GM19372 (cell line): ENCODE results near the gene FAM111A.

Source experiments
- ATAC-seq: cut with Tn5 transposase; IDR thresholded peaks from one replicate; pipeline ENCODE4 v1.9.1; 2021; ENCODE audit warnings: mild to moderate bottlenecking, low read depth, moderate library complexity; ENCODE audit not compliant: unreplicated experiment

FAM111A gene

DNA sequence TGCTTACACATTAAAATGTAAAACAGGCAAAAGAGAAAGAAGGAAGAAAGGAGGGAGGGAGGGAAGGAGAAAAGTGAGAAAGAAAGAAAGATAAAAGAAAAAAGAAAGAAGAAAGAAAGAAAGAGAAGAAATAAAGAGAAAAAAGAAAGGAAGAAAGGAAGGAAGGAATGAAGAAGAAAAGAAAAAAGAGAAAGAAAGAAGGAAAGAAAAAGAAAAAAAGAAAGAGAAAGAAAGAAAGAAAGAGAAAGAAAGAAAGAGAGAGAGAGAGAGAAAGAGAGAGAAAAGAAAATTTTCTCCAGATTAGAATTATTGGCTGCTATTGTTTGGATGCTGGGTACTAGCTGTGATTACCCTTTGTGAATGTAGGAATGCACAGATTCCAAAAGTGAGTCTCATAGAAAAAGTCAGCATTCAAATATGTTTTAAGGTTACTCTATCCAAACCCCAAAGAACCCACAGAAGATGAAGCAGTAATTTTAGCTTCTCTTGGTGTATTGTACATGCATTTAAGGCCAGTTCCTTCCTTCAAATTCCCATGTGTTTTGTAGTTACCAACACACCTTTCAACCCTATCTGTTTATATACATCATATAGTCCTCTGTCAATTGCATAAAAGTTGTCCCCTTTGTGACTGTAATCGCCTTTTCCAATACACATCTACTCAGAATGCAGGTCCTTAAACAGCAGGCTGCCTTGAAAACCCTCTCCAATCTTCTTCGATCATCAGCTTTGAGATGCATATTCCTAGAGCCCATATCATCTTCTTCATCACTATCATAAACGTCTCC lies 789 bp upstream of the FAM111A start:
- ATAC-seq: peak; percentile 2

DNA sequence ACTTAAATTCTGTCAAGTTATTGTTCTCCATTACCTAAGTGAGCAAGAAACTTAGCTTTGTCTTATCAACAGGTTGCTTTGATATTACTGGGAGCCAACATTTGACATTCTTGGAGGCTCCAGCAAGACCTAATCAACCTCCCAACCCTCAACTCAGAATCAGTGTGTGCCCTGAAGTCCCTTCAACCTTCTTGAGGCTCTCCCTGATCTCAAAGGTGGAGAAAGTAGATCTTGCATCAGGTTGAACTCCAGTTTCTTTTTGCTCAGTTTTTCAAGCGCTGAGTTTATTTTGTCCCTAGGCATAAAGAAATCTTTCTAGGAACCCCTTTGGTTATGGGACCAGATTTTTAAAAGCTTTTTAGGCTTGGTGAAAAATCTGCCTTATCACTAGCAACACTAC lies 1.4 kb downstream of the FAM111A start:
- ATAC-seq: no peak

- peak; percentile 55 for ATAC-seq
These were observed 2.1 kb downstream of the FAM111A start for GRCh38 chr11:59144579-59145345.

- no peak for ATAC-seq
These were observed 2.9 kb downstream of the FAM111A start for GRCh38 chr11:59145534-59145933.

DNA sequence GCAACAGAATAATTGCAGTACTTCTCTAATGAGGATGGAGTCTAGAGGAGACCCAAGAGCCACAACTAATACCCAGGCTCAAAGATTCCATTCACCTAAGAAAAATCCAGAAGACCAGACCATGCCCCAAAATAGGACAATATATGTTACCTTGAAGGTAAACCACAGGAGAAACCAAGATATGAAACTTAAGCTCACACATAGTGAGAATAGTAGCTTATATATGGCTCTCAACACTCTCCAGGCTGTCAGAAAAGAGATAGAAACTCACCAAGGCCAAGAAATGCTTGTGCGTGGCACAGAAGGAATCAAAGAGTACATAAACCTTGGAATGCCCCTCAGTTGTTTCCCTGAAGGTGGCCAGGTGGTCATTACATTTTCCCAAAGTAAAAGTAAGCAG lies 9.1 kb downstream of the FAM111A start:
- ATAC-seq: peak; percentile 49

- ATAC-seq: peak; percentile 75
These were observed 9.8 kb downstream of the FAM111A start for GRCh38 chr11:59152312-59152951.

DNA sequence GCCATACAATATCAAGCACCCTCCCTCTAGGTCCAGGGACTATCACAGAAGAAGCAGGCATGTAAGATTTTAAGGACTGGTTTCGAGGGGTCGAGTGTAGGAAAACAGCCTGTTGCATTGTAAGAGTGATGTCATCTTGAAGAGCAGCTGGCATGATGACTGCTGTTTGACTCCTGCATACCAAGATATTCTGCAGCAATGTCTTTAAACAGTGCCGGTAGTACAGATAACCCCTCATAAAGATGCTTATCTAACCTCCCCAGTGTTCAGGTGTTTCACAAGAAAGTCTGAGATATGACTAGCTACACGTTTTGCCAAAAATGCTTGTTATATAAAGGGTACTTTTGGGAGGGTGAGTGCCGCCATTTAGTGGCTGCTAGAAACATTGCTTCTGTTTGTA lies 12.0 kb downstream of the FAM111A start:
- no peak for ATAC-seq

DNA sequence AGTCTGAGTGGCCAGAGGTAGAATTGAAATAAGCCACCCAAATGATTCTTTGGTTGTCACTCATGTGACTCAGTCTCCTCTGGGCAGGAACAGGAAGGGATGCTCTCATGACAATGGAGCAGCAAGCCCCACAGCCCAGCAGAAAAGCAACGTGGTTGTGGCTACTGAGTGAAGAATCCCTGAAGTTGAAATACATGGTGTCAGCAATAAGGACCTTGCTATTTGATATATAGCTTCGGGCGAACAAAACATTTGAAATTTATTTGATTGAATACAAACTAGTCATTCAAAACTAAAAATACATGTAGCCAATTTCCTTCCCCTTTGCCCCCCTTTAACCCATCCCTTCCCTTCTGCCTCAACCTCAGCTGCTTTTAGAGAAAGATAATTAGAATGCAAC lies 14.8 kb downstream of the FAM111A start:
- no peak for ATAC-seq

- peak; percentile 93 for ATAC-seq
These were observed 15.8 kb downstream of the FAM111A start for GRCh38 chr11:59158206-59159068.

DNA sequence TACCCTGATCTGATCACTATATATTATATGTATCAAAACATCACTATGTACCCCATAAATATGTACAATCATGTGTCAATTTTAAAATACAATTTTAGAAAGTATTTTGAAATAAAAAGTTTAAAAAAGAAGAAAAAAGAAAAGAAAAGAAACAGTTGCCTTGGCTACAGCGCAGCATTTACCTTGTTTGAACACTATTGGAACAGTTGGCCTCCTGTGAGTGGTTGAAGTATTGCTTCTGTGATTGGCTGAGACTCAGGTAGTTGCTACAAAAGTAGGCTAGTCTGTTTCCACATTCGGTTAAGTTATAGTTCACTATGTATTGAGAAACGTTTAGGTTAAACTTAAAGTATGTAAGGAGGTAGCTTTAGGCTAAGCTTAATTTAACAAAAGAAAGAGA lies 21.4 kb downstream of the FAM111A start:
- ATAC-seq: no peak

- peak; percentile 68 for ATAC-seq
These were observed 29.1 kb downstream of the FAM111A start, which contains the start of gene DTX4 for GRCh38 chr11:59171508-59172322. Gene DTX4, plus strand, starts transcription at chr11:59172132. Its CDS starts 464 bp downstream, at chr11:59172596.

DNA sequence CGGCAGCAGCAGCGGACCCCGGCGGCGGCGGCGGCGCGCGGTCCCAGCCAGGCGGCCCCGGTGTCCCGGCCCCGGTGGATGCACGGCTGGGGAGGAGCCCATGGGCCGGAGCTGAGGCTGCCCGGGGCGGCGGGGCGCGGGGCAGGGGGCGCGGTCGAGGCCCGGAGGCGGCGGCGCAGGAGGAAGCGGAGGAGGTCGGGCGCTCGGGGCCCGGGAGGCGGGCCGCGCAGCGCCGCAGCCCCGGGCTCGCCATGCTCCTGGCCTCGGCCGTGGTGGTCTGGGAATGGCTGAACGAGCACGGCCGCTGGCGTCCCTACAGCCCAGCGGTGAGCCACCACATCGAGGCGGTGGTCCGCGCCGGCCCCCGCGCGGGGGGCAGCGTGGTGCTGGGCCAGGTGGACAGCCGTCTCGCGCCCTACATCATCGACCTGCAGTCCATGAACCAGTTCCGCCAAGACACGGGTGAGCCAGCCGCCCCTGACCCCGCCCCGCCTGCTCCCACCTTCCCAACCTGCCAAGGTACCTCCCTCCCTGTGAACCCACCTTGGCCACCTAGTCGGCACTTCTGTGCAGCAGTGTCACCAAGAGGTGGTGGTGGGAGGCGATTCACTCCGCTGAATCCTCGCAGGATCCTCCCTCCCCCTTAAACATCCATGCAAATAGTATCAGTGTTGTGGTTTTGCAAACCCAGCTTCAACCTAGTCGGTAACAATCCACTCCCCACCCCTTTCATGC lies 29.9 kb downstream of the FAM111A start:
- peak; percentile 31 for ATAC-seq

DNA sequence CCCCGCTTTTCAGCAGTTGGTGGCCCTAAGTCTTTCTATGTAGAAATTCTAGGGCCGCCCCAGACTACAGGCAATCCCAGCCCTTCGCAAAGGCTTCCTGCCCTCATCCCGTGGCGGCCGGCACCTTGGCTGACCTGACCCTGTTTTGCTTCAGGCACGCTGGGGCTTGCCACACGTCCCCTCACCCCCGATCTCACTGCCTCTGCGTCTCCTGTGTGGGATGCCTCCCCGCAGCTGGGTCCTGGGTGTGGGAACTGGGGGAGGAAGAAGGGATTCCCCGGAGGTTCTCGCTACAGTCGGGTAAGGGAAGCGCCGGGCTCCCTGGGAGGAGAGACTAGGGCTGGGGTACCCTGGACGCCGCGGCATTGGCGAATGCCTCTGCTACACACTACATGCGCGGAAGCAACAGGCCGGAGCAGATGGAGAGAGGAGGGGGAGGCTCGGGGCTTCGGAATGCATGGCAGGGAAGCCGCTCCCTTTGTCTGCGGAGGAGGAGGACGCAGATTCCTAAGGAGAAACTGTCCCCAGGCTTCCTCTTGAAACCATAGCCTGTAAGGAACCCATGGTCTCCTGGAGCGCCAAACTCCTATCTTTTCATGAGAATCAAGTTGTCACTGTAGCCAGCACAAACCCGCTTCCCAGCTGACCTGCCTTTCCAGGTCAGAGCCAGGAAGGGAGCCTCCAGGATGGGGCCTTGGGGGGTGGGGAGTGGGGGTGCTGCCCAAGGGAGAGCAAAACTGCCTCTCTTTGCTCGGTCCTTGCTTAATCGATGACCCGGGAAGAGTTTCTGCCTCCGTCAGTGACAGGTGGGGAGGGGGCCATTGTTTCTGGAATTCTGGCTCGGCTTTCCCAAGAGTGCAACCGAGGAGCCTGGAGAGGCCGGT lies 30.7 kb downstream of the FAM111A start:
- no peak for ATAC-seq

DNA sequence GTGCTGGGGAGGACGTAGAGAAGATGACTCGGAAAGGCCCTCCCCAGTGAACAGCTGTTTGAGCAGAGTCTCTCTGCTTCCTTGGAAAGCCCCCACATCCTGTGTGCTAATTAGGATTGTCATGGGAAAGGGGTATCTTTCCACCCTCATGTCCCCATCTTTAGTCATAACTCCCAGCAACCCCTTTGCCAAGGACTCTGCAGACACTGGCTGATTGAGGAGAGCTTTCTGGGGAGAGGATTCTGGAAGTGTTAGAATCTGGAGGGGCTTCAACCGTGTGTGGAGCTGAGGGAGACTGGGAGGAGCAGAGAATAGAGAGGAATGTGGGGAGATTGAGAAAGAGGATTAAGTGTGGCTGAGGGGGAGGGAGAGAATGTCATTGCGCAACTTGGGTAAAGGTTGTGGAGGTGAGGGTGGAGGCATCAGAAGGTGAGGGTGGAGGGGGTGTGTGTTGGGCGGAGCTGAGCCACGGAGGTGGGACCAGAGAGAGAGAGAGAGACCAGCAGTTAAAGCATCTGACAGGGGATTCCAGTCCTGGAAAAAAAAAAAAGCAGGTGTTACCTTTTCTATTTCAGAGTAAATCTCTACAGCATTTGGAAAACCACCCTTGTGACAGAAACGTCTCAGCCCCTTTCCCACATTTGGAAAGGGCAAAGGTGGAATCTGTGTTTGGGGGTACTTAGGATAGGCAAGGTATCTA lies 31.5 kb downstream of the FAM111A start:
- ATAC-seq: no peak

GRCh38 chr11:59174664-59175033 lies 32.0 kb downstream of the FAM111A start:
- ATAC-seq: no peak

- ATAC-seq: no peak
These were observed 32.4 kb downstream of the FAM111A start for GRCh38 chr11:59175091-59175501.

- no peak for ATAC-seq
These were observed 33.7 kb downstream of the FAM111A start for GRCh38 chr11:59176330-59176729.
